DND-41 (cell line): ENCODE results near the gene LRRC3C.

ENCODE experiments used
- ATAC-seq: fragments of 200-7000 bp; cut with Tn5 transposase; 3 replicates; pipeline ENCODE4 v1.9.1; 2021; ENCODE audit warnings: low read depth; ENCODE audit not compliant: insufficient read depth
- DNase-seq: peaks from one replicate; pipeline ENCODE4 v3.0.0-alpha.2; 2020
- H2AFZ ChIP-seq: 2 replicates; pipeline ENCODE4 v1.6.0; 2012; ENCODE audit warnings: low read depth, low read length
- H3K27ac ChIP-seq: 2 replicates; pipeline ENCODE4 v1.5.1; 2012; ENCODE audit warnings: low read length, inconsistent platforms
- H3K27me3 ChIP-seq: fragments of 200-600 bp; sonication (generic); 2 replicates; pipeline ENCODE4 v1.6.0; 2012; ENCODE audit warnings: low read length, mild to moderate bottlenecking, inconsistent platforms; ENCODE audit not compliant: insufficient read depth, poor library complexity
- H3K36me3 ChIP-seq: 2 replicates; pipeline ENCODE4 v1.5.1; 2012; ENCODE audit warnings: low read length, inconsistent platforms; ENCODE audit not compliant: insufficient read depth
- H3K4me1 ChIP-seq: 2 replicates; pipeline ENCODE4 v1.5.1; 2012; ENCODE audit warnings: mild to moderate bottlenecking, low read length; ENCODE audit not compliant: insufficient read depth
- H3K4me2 ChIP-seq: 2 replicates; pipeline ENCODE4 v1.6.0; 2012; ENCODE audit warnings: mild to moderate bottlenecking, moderate library complexity, low read length, inconsistent platforms; ENCODE audit not compliant: insufficient read depth
- H3K4me3 ChIP-seq, 2 experiments: fragments of 200-600 bp in 1 of 2; shearing (Covaris generic) in 1 of 2; 2 replicates each; pipeline ENCODE4 v1.5.1; 2012 to 2016; ENCODE audit warnings: inconsistent platforms in 2 of 2, low read length in 2 of 2, mild to moderate bottlenecking in 2 of 2, low read depth in 1 of 2, moderate library complexity in 1 of 2
- H3K79me2 ChIP-seq: 2 replicates; pipeline ENCODE4 v1.6.0; 2012; ENCODE audit warnings: low read length, inconsistent platforms; ENCODE audit not compliant: insufficient read depth
- H3K9ac ChIP-seq: 2 replicates; pipeline ENCODE4 v1.6.0; 2012; ENCODE audit warnings: low read depth, mild to moderate bottlenecking, inconsistent platforms, low read length, moderate library complexity
- H3K9me3 ChIP-seq: 2 replicates; pipeline ENCODE4 v1.5.1; 2012; ENCODE audit warnings: low read length, moderate library complexity, mild to moderate bottlenecking, inconsistent platforms; ENCODE audit not compliant: insufficient read depth, severe bottlenecking
- H4K20me1 ChIP-seq: 2 replicates; pipeline ENCODE4 v1.6.0; 2012; ENCODE audit warnings: low read length; ENCODE audit not compliant: insufficient read depth
- CTCF ChIP-seq: IDR thresholded peaks from 2 replicates; pipeline ENCODE4 v1.5.1; 2012; ENCODE audit warnings: borderline replicate concordance, low read length, moderate library complexity, mild to moderate bottlenecking; ENCODE audit not compliant: poor library complexity, severe bottlenecking; ENCODE audit errors: extremely low read depth
- EZH2 ChIP-seq: IDR thresholded peaks from 3 replicates; pipeline ENCODE4 v1.6.1; 2012; ENCODE audit warnings: borderline replicate concordance, low read depth, mild to moderate bottlenecking, moderate library complexity, low read length, inconsistent platforms; ENCODE audit not compliant: severe bottlenecking

Gene LRRC3C

GRCh38 chr17:39963829-39964228 lies 36.3 kb downstream of the LRRC3C start:
- H4K20me1 ChIP-seq, result no peaks in the 10 kb centered on the region
- DNase-seq (no peak), ATAC-seq (no peak)
- no peak overlapping the region for H3K27ac ChIP-seq
- no peaks in the 10 kb centered on the region for H3K79me2 ChIP-seq
- H3K9ac ChIP-seq, result no peak overlapping the region
- H3K36me3 ChIP-seq, result no peaks in the 10 kb centered on the region
- no peak overlapping the region for H3K4me3 ChIP-seq
- H2AFZ ChIP-seq, result no peak overlapping the region
- H3K9me3 ChIP-seq, result no peaks in the 10 kb centered on the region
- peaks cover 3% of the 10 kb centered on the region for H3K27me3 ChIP-seq
- TF ChIP-seq EZH2 (no peak), CTCF (no peak)
- peaks cover 5% of the 10 kb centered on the region for H3K4me1 ChIP-seq
- no peak overlapping the region for H3K4me2 ChIP-seq

GRCh38 chr17:39965017-39965699 lies 37.6 kb downstream of the LRRC3C start:
- no peak for ATAC-seq
- no peak for DNase-seq
- no peaks in the 10 kb centered on the region for H3K79me2 ChIP-seq
- no peaks in the 10 kb centered on the region for H3K9me3 ChIP-seq
- no peaks in the 10 kb centered on the region for H3K4me1 ChIP-seq
- H3K27ac ChIP-seq, result no peak overlapping the region
- no peak overlapping the region for H3K9ac ChIP-seq
- TF ChIP-seq EZH2 (no peak), CTCF (no peak)
- no peak overlapping the region for H2AFZ ChIP-seq
- H3K4me2 ChIP-seq, result no peak overlapping the region
- H3K4me3 ChIP-seq, result no peak overlapping the region
- H3K27me3 ChIP-seq, result peaks cover 10% of the 10 kb centered on the region
- no peaks in the 10 kb centered on the region for H4K20me1 ChIP-seq
- H3K36me3 ChIP-seq, result no peaks in the 10 kb centered on the region

- Histone ChIP-seq H2AFZ (no peak overlapping the region), H3K27ac (no peak overlapping the region), H3K4me2 (no peak overlapping the region), H4K20me1 (no peaks in the 10 kb centered on the region), H3K27me3 (peaks cover 24% of the 10 kb centered on the region), H3K36me3 (no peaks in the 10 kb centered on the region), H3K4me1 (no peaks in the 10 kb centered on the region), H3K4me3 (no peak overlapping the region), H3K9me3 (no peaks in the 10 kb centered on the region), H3K9ac (no peak overlapping the region), H3K79me2 (no peaks in the 10 kb centered on the region)
- no peak for DNase-seq
- no peak for TF ChIP-seq CTCF
- no peak for TF ChIP-seq EZH2
- no peak for ATAC-seq
These were observed 39.2 kb downstream of the LRRC3C start for GRCh38 chr17:39966771-39967170.
